Peyer's patch (tissue), 4 donors: ENCODE measurements around the gene RPS6KA4. TPM values are rescaled to one million over a fixed set of nuclear protein-coding genes. Genes with fewer than 3 reads are reported as not detected.
"Not testable (repeated sequence)": the region's sequence is repeated elsewhere in the genome, so short reads cannot be mapped to it uniquely, and the experiment has no call there.

Experiments used
- DNase-seq, 3 donors: peaks; one replicate each; pipeline ENCODE4 v3.0.0-alpha.2; 2017 to 2019
- H3K27ac ChIP-seq, 4 donors: fragments of 200-600 bp; sonication (generic); one replicate each; pipeline ENCODE4 v1.5.1; 2016 to 2019
- H3K27me3 ChIP-seq, 2 donors: fragments of 200-600 bp; sonication (generic); one replicate each; pipeline ENCODE4 v1.5.1; 2019
- H3K36me3 ChIP-seq, 3 donors: fragments of 200-600 bp; sonication (generic); one replicate each; pipeline ENCODE4 v1.5.1; 2016 to 2019
- H3K4me1 ChIP-seq, 4 donors: fragments of 200-600 bp; sonication (generic); one replicate each; pipeline ENCODE4 v1.5.1; 2016 to 2019
- H3K4me3 ChIP-seq, 4 donors: fragments of 200-600 bp; sonication (generic); 1 replicate in 3 of 4; 2 replicates in 1 of 4; pipeline ENCODE4 v1.5.1; 2016 to 2019; ENCODE audit warnings: mild to moderate bottlenecking in 1 of 4
- H3K9me3 ChIP-seq, 4 donors: fragments of 200-600 bp; sonication (generic); one replicate each; pipeline ENCODE4 v1.5.1; 2016 to 2019; ENCODE audit warnings: mild to moderate bottlenecking in 1 of 4
- CTCF ChIP-seq, 6 experiments: fragments of 450-650 bp in 4 of 6; fragments of 200-600 bp in 2 of 6; sonication (generic) in 1 of 6; IDR thresholded peaks; one replicate each; pipeline ENCODE4 v1.5.1; 2017 to 2019; ENCODE audit warnings: antibody characterized with exemption in 6 of 6, mild to moderate bottlenecking in 3 of 6, moderate library complexity in 1 of 6
- POLR2A ChIP-seq, 2 donors: fragments of 450-650 bp; IDR thresholded peaks; one replicate each; pipeline ENCODE4 v1.5.1; 2017; ENCODE audit warnings: antibody characterized with exemption in 2 of 2, mild to moderate bottlenecking in 2 of 2, moderate library complexity in 2 of 2
- total RNA-seq, 4 donors: library from RNA; depleted of rRNA; stranded (reverse); fragments of >200 nt; gene quantifications; one replicate each; pipeline ENCODE4 v1.1.0, GENCODE V29; 2016

RPS6KA4 gene
- total RNA-seq, 4 donors from 2014 or later, result 27.8 to 95.7 (median 40.1) TPM

GRCh38 chr11:64320556-64320955 is 38.4 kb upstream of the RPS6KA4 start:
- peak overlapping the region in 3 of 4 donors; percentile 55 to 96 (median 75) for H3K27ac ChIP-seq
- H3K9me3 ChIP-seq, result no peaks in the 10 kb centered on the region
- no peak for TF ChIP-seq POLR2A (IDR thresholded peaks at IDR 0.05)
- H3K27me3 ChIP-seq, result no peaks in the 10 kb centered on the region
- peak in 1 of 3 donors; percentile 45 for DNase-seq
- no peak overlapping the region for H3K4me3 ChIP-seq
- H3K36me3 ChIP-seq, result peaks cover 0 to 17% (median 0%) of the 10 kb centered on the region in 3 donors
- peaks cover 0 to 50% (median 4%) of the 10 kb centered on the region in 4 donors for H3K4me1 ChIP-seq

GRCh38 chr11:64321026-64321425 is 37.9 kb upstream of the RPS6KA4 start:
- H3K27me3 ChIP-seq, result no peaks in the 10 kb centered on the region
- no peak overlapping the region for H3K4me3 ChIP-seq
- no peaks in the 10 kb centered on the region for H3K9me3 ChIP-seq
- peaks cover 0 to 47% (median 4%) of the 10 kb centered on the region in 4 donors for H3K4me1 ChIP-seq
- H3K36me3 ChIP-seq, result peaks cover 0 to 12% (median 0%) of the 10 kb centered on the region in 3 donors
- TF ChIP-seq CTCF (IDR thresholded peaks at IDR 0.05), result no peak
- no peak for TF ChIP-seq POLR2A (IDR thresholded peaks at IDR 0.05)
- peak overlapping the region in 3 of 4 donors; percentile 55 to 96 (median 75) for H3K27ac ChIP-seq
- no peak for DNase-seq

GRCh38 chr11:64321533-64321932 is 37.4 kb upstream of the RPS6KA4 start:
- Histone ChIP-seq H3K27ac (peak overlapping the region in 3 of 4 donors; percentile 55 to 96 (median 75)), H3K27me3 (no peaks in the 10 kb centered on the region), H3K4me3 (no peak overlapping the region), H3K4me1 (peaks cover 0 to 42% (median 4%) of the 10 kb centered on the region in 4 donors), H3K9me3 (no peaks in the 10 kb centered on the region), H3K36me3 (peaks cover 0 to 8% (median 0%) of the 10 kb centered on the region in 3 donors)
- DNase-seq, result peak in 2 of 3 donors; percentile 74 to 75
- TF ChIP-seq POLR2A (IDR thresholded peaks at IDR 0.05) (peak; percentile 52 to 69), CTCF (IDR thresholded peaks at IDR 0.05) (no peak)

GRCh38 chr11:64322925-64323260 is 36.1 kb upstream of the RPS6KA4 start:
- no peaks in the 10 kb centered on the region for H3K9me3 ChIP-seq
- H3K4me1 ChIP-seq, result peaks cover 0 to 36% (median 4%) of the 10 kb centered on the region in 4 donors
- no peak for DNase-seq
- H3K27ac ChIP-seq, result peak overlapping the region in 1 of 4 donors; percentile 75
- TF ChIP-seq CTCF (IDR thresholded peaks at IDR 0.05) (no peak), POLR2A (IDR thresholded peaks at IDR 0.05) (no peak)
- peaks cover 0 to 8% (median 0%) of the 10 kb centered on the region in 3 donors for H3K36me3 ChIP-seq
- no peaks in the 10 kb centered on the region for H3K27me3 ChIP-seq
- H3K4me3 ChIP-seq, result no peak overlapping the region

- Histone ChIP-seq H3K36me3 (peaks cover 0 to 8% (median 0%) of the 10 kb centered on the region in 3 donors), H3K9me3 (no peaks in the 10 kb centered on the region), H3K27me3 (no peaks in the 10 kb centered on the region), H3K4me3 (no peak overlapping the region), H3K4me1 (peaks cover 0 to 36% (median 4%) of the 10 kb centered on the region in 4 donors), H3K27ac (peak overlapping the region in 1 of 4 donors; percentile 9)
- no peak for DNase-seq
- TF ChIP-seq POLR2A (IDR thresholded peaks at IDR 0.05), result no peak
- TF ChIP-seq CTCF (IDR thresholded peaks at IDR 0.05), result no peak
These were observed 35.6 kb upstream of the RPS6KA4 start for GRCh38 chr11:64323373-64323772.

GRCh38 chr11:64323984-64324383 is 35.0 kb upstream of the RPS6KA4 start:
- DNase-seq, H3K27ac ChIP-seq, H3K36me3 ChIP-seq, H3K4me3 ChIP-seq, H3K27me3 ChIP-seq, H3K9me3 ChIP-seq: not testable (repeated sequence)
- peaks cover 0 to 33% (median 1%) of the 10 kb centered on the region in 4 donors for H3K4me1 ChIP-seq
